ENCODE measurements around the gene H2BK1.

H2BK1 gene

GRCh38 chr7:151210087-151210854, at the start of gene H2BK1:
Gene H2BK1 (minus strand): TSS chr7:151210488. CDS start chr7:151210318, 170 bp downstream.
- FAIRE-seq, result no peak
- DNase-seq (ENCODE audit: extremely low spot score, insufficient read length, low read depth), result no peak

GRCh38 chr7:151257990-151258389, 47.7 kb upstream of the H2BK1 start:
- no peak for FAIRE-seq
- DNase-seq (ENCODE audit: extremely low spot score, insufficient read length, low read depth), result no peak

- DNase-seq (ENCODE audit: extremely low spot score, insufficient read length, low read depth) (no peak), FAIRE-seq (no peak)
Observed at GRCh38 chr7:151256410-151257045, 46.2 kb upstream of the H2BK1 start.

- DNase-seq (ENCODE audit: extremely low spot score, insufficient read length, low read depth) (no peak), FAIRE-seq (no peak)
Observed at GRCh38 chr7:151255390-151255789, 45.1 kb upstream of the H2BK1 start.

GRCh38 chr7:151254851-151255250, 44.6 kb upstream of the H2BK1 start:
- no peak for FAIRE-seq
- DNase-seq (ENCODE audit: extremely low spot score, insufficient read length, low read depth), result no peak

GRCh38 chr7:151254316-151254715, 44.0 kb upstream of the H2BK1 start:
- FAIRE-seq (no peak), DNase-seq (ENCODE audit: extremely low spot score, insufficient read length, low read depth) (no peak)

- DNase-seq (ENCODE audit: extremely low spot score, insufficient read length, low read depth) (no peak), FAIRE-seq (no peak)
Observed at GRCh38 chr7:151252961-151253711, 42.8 kb upstream of the H2BK1 start.

- FAIRE-seq (no peak), DNase-seq (ENCODE audit: extremely low spot score, insufficient read length, low read depth) (no peak)
Observed at GRCh38 chr7:151252561-151252835, 42.2 kb upstream of the H2BK1 start.

- FAIRE-seq (no peak), DNase-seq (ENCODE audit: extremely low spot score, insufficient read length, low read depth) (no peak)
Observed at GRCh38 chr7:151251689-151252560, 41.6 kb upstream of the H2BK1 start.

GRCh38 chr7:151251328-151251688, 41.0 kb upstream of the H2BK1 start:
- no peak for FAIRE-seq
- no peak for DNase-seq (ENCODE audit: extremely low spot score, insufficient read length, low read depth)

- FAIRE-seq, result no peak
- no peak for DNase-seq (ENCODE audit: extremely low spot score, insufficient read length, low read depth)
Observed at GRCh38 chr7:151250181-151251132, 40.2 kb upstream of the H2BK1 start.

- FAIRE-seq (no peak), DNase-seq (ENCODE audit: extremely low spot score, insufficient read length, low read depth) (no peak)
Observed at GRCh38 chr7:151249732-151250072, 39.4 kb upstream of the H2BK1 start.

GRCh38 chr7:151249034-151249731, 38.9 kb upstream of the H2BK1 start:
- no peak for FAIRE-seq
- DNase-seq (ENCODE audit: extremely low spot score, insufficient read length, low read depth), result no peak

- FAIRE-seq, result no peak
- DNase-seq (ENCODE audit: extremely low spot score, insufficient read length, low read depth), result no peak
Observed at GRCh38 chr7:151248346-151249033, 38.2 kb upstream of the H2BK1 start, which contains the start of gene SMARCD3. Gene SMARCD3 (minus strand): TSS chr7:151248694. CDS start chr7:151248562, 132 bp downstream.

GRCh38 chr7:151247611-151248345, 37.5 kb upstream of the H2BK1 start:
- DNase-seq (ENCODE audit: extremely low spot score, insufficient read length, low read depth), result no peak
- no peak for FAIRE-seq

GRCh38 chr7:151246851-151247580, 36.7 kb upstream of the H2BK1 start:
- FAIRE-seq (no peak), DNase-seq (ENCODE audit: extremely low spot score, insufficient read length, low read depth) (no peak)

All from GM18507 (cell line).